Transverse colon (tissue), 4 donors: Measurements from ENCODE around the gene MYLK.

Experiments used
- CTCF ChIP-seq, 5 experiments: fragments of 200-600 bp in 3 of 5; fragments of 450-650 bp in 2 of 5; sonication (generic) in 3 of 5; IDR thresholded peaks; 1 replicate in 2 of 5; 2 replicates in 3 of 5; pipeline ENCODE4 v1.5.1; 2016 to 2017; ENCODE audit warnings: antibody characterized with exemption in 5 of 5, inconsistent platforms in 3 of 5, mild to moderate bottlenecking in 2 of 5, moderate library complexity in 1 of 5
- POLR2A ChIP-seq: fragments of 450-650 bp; IDR thresholded peaks from one replicate; pipeline ENCODE4 v1.6.1; 2016; ENCODE audit warnings: antibody characterized with exemption, mild to moderate bottlenecking, moderate library complexity
- POLR2AphosphoS5 ChIP-seq, 3 donors: sonication (generic); formaldehyde crosslinking; IDR thresholded peaks; one replicate each; pipeline ENCODE4 v1.6.1; 2016; ENCODE audit warnings: antibody characterized with exemption in 3 of 3

- TF ChIP-seq CTCF (IDR thresholded peaks at IDR 0.05): no peak
- no peak for TF ChIP-seq POLR2AphosphoS5 (IDR thresholded peaks at IDR 0.05)
- no peak for TF ChIP-seq POLR2A
These were observed 95.4 kb downstream of the MYLK start for GRCh38 chr3:123788710-123789109.
